GM19025 (cell line): ENCODE measurements around the gene RNF8.
"Not testable (repeated sequence)": the region's sequence is repeated elsewhere in the genome, so short reads cannot be mapped to it uniquely, and the experiment has no call there.

Experiments
- ATAC-seq: cut with Tn5 transposase; IDR thresholded peaks from one replicate; pipeline ENCODE4 v1.9.1; 2021; ENCODE audit warnings: mild to moderate bottlenecking, low read depth, moderate library complexity; ENCODE audit not compliant: unreplicated experiment

RNF8 gene

GRCh38 chr6:37353761-37354525, at the start of gene RNF8:
RNF8 (plus strand) TSS chr6:37353983; CDS start chr6:37354165, 182 bp downstream.
- peak; percentile 90 for ATAC-seq

- ATAC-seq, result no peak
These were observed 49.0 kb upstream of the RNF8 start for GRCh38 chr6:37304766-37305165.

- ATAC-seq, result no peak
These were observed 47.9 kb upstream of the RNF8 start for GRCh38 chr6:37305841-37306425.

- ATAC-seq, result no peak
These were observed 47.1 kb upstream of the RNF8 start for GRCh38 chr6:37306624-37307222.

- ATAC-seq, result not testable (repeated sequence)
These were observed 46.3 kb upstream of the RNF8 start for GRCh38 chr6:37307484-37307883.

- no peak for ATAC-seq
These were observed 45.5 kb upstream of the RNF8 start for GRCh38 chr6:37308069-37308815.

- ATAC-seq, result no peak
These were observed 44.7 kb upstream of the RNF8 start for GRCh38 chr6:37309046-37309445.

GRCh38 chr6:37309692-37310091, 44.1 kb upstream of the RNF8 start:
- ATAC-seq, result no peak

- ATAC-seq, result no peak
These were observed 42.8 kb upstream of the RNF8 start for GRCh38 chr6:37310966-37311365.

GRCh38 chr6:37311741-37312473, 41.9 kb upstream of the RNF8 start:
- no peak for ATAC-seq

- ATAC-seq, result no peak
These were observed 39.9 kb upstream of the RNF8 start for GRCh38 chr6:37313723-37314486.

GRCh38 chr6:37314487-37315156, 39.2 kb upstream of the RNF8 start:
- no peak for ATAC-seq

- no peak for ATAC-seq
These were observed 38.6 kb upstream of the RNF8 start for GRCh38 chr6:37315157-37315515.

- ATAC-seq, result no peak
These were observed 37.7 kb upstream of the RNF8 start for GRCh38 chr6:37316071-37316470.

GRCh38 chr6:37317312-37318038, 36.3 kb upstream of the RNF8 start:
- ATAC-seq, result no peak

GRCh38 chr6:37319156-37319555, 34.6 kb upstream of the RNF8 start:
- ATAC-seq, result no peak

- ATAC-seq, result no peak
These were observed 33.8 kb upstream of the RNF8 start for GRCh38 chr6:37319856-37320480.

- ATAC-seq, result no peak
These were observed 33.1 kb upstream of the RNF8 start for GRCh38 chr6:37320646-37321045.
